Measurements from ENCODE around the gene VWF.

DNA sequence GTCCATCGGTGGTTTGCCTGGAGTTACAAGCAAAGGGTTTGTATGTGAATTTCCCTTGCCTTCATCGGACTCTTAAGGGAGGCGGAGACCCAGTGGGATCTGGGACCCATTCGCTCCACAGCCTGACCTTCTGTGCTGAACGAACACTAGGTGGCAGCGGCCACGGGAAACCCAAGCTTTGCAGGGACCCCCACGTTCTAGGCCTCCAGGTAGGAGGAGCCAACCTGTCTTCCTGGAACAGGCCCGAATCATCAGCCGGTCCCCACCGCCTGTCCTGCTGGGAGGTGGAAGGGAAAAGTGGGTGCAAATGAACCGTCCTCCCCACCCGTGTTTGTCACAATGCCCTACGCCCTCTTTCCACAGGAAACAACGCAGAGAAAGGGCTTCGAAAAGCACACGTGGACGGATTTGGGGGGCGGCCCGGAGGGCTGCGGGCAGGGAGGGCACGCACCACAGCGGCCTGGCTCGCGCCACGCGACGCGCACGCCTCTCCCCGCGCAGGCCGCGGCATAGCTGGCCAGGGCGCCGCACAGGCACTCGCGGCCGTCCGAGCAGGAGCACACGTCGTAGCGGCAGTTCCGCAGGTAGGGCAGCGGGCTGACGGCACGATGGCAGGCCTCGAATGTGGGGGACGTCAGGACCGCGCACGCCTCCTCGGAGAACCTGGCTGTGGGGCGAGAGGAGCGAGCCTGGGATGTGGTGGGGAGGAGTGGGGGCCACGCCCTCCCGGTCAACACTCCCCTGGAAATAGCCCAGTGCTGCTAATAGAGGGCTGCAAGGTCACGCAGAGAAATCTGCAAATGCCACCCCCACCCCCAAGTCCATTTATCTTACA, 67.8 kb downstream of the VWF start:
- TF ChIP-seq, protein P1, sequence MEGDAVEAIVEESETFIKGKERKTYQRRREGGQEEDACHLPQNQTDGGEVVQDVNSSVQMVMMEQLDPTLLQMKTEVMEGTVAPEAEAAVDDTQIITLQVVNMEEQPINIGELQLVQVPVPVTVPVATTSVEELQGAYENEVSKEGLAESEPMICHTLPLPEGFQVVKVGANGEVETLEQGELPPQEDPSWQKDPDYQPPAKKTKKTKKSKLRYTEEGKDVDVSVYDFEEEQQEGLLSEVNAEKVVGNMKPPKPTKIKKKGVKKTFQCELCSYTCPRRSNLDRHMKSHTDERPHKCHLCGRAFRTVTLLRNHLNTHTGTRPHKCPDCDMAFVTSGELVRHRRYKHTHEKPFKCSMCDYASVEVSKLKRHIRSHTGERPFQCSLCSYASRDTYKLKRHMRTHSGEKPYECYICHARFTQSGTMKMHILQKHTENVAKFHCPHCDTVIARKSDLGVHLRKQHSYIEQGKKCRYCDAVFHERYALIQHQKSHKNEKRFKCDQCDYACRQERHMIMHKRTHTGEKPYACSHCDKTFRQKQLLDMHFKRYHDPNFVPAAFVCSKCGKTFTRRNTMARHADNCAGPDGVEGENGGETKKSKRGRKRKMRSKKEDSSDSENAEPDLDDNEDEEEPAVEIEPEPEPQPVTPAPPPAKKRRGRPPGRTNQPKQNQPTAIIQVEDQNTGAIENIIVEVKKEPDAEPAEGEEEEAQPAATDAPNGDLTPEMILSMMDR (IDR thresholded peaks at IDR 0.05 in 4 of 5, conservative IDR thresholded peaks at IDR 0.05 in 1 of 5), result no peak
- no peak for TF ChIP-seq POLR2A (IDR thresholded peaks at IDR 0.05)

Measured in gastrocnemius medialis (tissue), 4 donors.